HG02588 (cell line): ENCODE data around the gene NUDT14.

ENCODE experiments used
- ATAC-seq: cut with Tn5 transposase; IDR thresholded peaks from one replicate; pipeline ENCODE4 v1.9.1; 2021; ENCODE audit warnings: mild to moderate bottlenecking, moderate library complexity; ENCODE audit not compliant: unreplicated experiment

NUDT14 gene

DNA sequence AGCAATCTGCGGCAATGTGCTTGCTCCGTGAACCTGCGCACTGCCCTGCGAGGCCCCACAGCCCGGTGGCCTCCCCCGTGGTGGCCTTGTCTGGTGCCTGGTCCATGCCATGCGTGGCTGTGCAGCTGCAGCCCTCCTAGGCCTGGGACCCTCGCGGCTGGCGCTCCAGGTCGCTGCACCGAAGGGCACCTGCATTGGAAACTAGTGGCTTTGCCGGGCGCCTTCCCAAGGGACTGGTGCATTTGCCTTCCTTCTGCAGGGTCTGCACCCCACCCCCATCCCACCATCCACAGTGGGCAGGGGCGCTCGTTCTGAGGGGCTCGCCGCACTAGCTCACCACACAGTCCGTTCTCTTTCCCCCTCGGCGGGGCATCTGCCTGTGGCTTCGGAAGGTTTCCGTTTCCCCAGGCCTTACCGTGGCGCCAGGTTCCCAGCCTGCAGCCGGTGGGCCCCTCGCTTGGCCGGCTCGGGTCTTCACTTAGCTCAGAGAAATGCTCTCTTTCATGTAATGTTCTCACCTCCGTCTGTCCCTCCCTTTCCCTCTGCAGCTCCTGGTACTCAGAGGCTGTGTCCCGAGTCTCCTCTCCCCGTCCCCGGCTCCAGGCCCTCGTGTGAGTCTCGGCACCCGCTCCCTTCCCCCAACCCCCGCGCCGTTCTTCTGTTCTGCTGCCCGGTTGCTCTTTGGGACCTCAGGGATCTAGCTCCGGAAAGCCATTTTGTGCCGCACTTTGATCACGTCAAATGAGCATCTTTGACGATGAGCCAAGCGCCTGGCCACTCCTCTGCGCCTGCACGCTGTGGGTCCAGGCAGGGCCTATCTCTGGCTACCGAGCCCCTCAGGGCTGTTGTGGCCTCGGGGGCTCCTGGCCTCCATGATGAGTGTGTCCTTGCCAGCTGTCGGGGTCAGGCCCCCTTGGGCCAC is 44.5 kb downstream of the NUDT14 start:
- ATAC-seq: no peak

GRCh38 chr14:105135700-105136395 is 45.3 kb downstream of the NUDT14 start:
- no peak for ATAC-seq

DNA sequence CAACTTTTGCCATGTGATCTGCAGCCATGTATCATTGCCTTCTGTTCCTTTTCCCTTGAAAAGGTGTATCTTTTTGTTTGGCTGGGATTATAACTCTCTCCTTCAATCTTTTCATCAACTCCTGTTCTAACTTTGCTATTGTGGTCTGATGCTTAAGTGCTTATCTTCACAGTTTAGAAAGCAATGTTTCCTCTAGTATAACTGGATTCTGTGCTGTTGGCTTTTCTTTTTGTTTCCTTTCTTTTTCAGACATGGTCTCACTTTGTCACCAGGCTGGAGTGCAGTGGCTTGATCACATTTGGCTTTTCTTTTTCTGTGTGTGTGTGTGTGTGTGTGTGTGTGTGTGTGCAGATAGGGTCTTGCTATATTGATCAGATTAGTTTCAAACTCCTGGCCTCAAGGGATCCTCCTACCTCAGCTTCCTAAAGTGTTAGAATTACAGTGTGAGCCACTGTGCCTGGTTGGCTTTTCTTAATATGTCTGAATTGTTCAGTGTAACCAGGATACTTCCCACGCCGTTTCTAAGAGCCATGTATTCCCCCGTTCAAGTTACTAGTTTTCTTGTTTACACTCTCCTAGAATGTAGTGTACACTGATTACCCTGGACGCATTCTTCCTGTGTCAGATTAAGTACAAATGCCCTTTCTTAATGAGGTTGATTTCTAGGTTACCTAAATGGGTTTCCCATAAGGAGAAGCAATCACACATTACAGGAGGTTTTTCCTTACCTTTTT is 48.0 kb downstream of the NUDT14 start:
- no peak for ATAC-seq

DNA sequence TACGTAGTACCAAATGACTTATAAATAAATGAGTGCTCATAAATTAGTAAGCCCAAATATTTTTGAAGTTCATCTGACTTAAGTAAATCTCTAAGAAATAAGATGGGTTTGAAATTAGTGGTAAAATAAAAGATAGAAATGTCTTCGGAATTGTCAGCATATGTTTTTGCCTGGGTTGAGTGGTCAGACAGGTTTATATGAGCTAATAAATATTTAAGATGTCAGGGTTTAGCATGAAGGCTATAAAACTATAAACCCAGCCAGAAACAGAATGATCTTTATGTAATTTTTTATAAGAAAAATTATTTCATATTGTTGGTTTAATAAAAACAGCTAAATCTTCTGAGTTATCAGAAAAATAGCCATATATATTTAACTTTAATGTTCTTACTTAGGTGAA is 49.9 kb downstream of the NUDT14 start:
- ATAC-seq: no peak

DNA sequence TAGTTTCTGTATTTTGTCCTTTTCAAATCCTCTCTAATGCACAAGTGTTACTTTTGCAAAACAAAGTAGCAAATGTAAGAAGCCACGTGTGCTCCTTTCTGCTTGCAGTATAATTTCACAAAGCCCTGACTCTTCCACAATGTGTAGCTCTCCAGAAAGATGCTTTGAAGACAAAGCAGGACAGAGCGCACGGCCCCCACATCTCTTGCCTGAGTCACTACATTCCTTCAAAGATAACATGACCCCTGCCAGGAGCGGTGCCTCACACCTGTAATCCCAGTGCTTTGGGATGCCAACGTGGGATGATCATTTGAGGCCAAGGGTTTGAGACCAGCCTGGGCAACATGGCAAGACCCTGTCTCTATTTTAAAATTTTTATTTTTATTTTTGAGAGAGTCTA is 53.1 kb downstream of the NUDT14 start:
- ATAC-seq: no peak

- no peak for ATAC-seq
Observed at GRCh38 chr14:105126981-105127329, 54.2 kb downstream of the NUDT14 start.

- ATAC-seq: no peak
Observed at GRCh38 chr14:105126126-105126980, 54.8 kb downstream of the NUDT14 start.

DNA sequence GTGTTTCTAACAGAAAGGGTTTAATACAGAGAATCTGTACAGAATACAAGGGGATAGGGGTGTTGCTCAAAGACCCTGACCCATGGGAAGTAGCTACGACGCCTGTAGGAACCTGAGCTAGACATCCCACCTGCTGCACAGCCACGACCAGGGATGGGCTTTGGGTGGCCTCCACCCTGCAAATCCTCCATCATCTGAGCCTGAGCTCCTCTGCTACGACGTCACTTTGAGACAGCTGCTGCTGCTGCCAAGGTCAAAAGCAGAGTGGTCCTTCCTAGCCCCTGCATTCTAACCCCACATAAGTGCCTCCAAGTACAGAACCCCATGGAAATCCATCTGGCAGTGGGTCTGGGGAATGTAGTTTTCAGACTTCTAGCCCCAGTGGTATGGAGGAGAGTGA is 56.3 kb downstream of the NUDT14 start:
- no peak for ATAC-seq

GRCh38 chr14:105123981-105124765 is 56.9 kb downstream of the NUDT14 start:
- ATAC-seq: no peak

DNA sequence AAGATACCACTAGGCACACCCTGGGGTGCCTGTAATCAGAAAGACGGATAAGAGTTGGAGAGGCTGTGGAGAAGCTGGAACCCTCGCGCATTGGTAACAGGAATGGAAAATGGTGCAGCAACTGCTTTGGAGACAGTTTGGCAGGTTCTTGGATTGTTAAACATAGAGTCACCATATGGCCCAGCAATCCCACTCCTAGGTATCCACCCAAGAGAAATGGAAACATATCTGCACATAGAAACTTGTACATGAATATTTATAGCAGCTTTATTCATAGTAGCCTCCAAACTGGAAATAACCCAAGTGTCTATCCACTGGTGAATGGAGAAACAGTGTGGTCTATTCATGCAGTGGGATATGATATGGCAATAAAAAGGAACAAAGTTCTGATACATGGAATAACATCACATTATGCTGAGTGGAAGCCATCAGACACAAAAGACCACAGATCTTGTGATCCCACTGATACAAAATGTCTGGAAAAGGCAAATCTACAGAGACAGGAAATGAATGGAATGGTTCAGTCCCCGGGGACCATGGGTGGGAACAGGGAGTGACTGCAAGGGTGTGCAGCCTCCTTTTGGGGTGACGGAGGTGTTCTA is 57.9 kb downstream of the NUDT14 start:
- ATAC-seq: no peak
